Adrenal gland (tissue), 12 donors: ENCODE data around the gene UBR3. TPM values are rescaled to one million over a fixed set of nuclear protein-coding genes. Genes with fewer than 3 reads are reported as not detected.
"Not testable (repeated sequence)": the region's sequence is repeated elsewhere in the genome, so short reads cannot be mapped to it uniquely, and the experiment has no call there.

Experiments
- DNase-seq, 7 donors: peaks; one replicate each; pipeline ENCODE4 v3.0.0-alpha.2; 2019 to 2020
- H3K27ac ChIP-seq, 5 donors: fragments of 200-600 bp; sonication (generic) in 4 of 5; 1 replicate in 3 of 5; 2 replicates in 2 of 5; pipeline versions ENCODE4 v1.5.1 to v1.8.0; 2016 to 2020; ENCODE audit warnings: mild to moderate bottlenecking in 1 of 5
- H3K27me3 ChIP-seq: fragments of 200-600 bp; 2 replicates; pipeline ENCODE4 v1.8.0; 2021
- H3K36me3 ChIP-seq, 2 donors: fragments of 200-600 bp; replicated peaks in 1 of 2; 1 replicate in 1 of 2; 2 replicates in 1 of 2; pipeline versions ENCODE4 v1.5.1 to v1.8.0; 2018 to 2022
- H3K4me1 ChIP-seq, 2 donors: fragments of 200-600 bp; replicated peaks in 1 of 2; 1 replicate in 1 of 2; 2 replicates in 1 of 2; pipeline versions ENCODE4 v1.5.1 to v1.8.0; 2018 to 2021
- H3K4me3 ChIP-seq, 4 donors: fragments of 200-600 bp; sonication (generic) in 3 of 4; one replicate each; pipeline ENCODE4 v1.5.1; 2016 to 2018
- H3K9me3 ChIP-seq, 3 donors: fragments of 200-600 bp; sonication (generic) in 1 of 3; replicated peaks in 1 of 3; 1 replicate in 2 of 3; 2 replicates in 1 of 3; pipeline versions ENCODE4 v1.5.1 to v1.8.0; 2016 to 2021
- POLR2A ChIP-seq, 2 donors: fragments of 450-650 bp; IDR thresholded peaks; one replicate each; pipeline ENCODE4 v1.6.1; 2017; ENCODE audit warnings: antibody characterized with exemption in 2 of 2, mild to moderate bottlenecking in 2 of 2, moderate library complexity in 1 of 2
- WGBS, 4 donors: extraction: QIAGEN DNeasy Blood & Tissue Kit in 2 of 4; methylation state at CpG; one replicate each; pipeline versions ENCODE4 v1.1.5 to v1.1.7; 2013 to 2017; 5-methylcytosine and 5-hydroxymethylcytosine counted together
- intact Hi-C, 2 donors: fragments of 100-400 bp; cut with DNase I; formaldehyde crosslinking; loops; one replicate each; pipeline versions ENCODE4 v1.14.1 to v1.15.0; 2022 to 2023
- polyA plus RNA-seq, 3 donors: library from polyadenylated mRNA; stranded (reverse); fragments of 200-250 nt in 2 of 3; fragments of 350-450 nt in 1 of 3; fragmentation: Illumina TruSeq in 1 of 3; extraction: RNeasy Lipid Tissue Mini Kit (QIAGEN cat#74804) in 1 of 3; gene quantifications; one replicate each; pipeline ENCODE4 v1.2.3, GENCODE V29; 2013 to 2014
- total RNA-seq, 9 donors: library from RNA; depleted of rRNA in 4 of 9; stranded (reverse); fragments of >200 nt in 4 of 9; fragments of 120-200 nt in 1 of 9; fragmentation: NEBNext Ultra II Directional in 1 of 9; extraction: Animal tissue kit (Norgen Biotek cat#: 25700) in 1 of 9; gene quantifications; one replicate each; pipeline versions ENCODE4 v1.1.0 to v1.2.4, GENCODE V29; 2013 to 2023
- TF ChIP-seq, protein P1 (sequence below), 6 experiments: fragments of 450-650 bp in 4 of 6; fragments of 200-600 bp in 2 of 6; sonication (generic) in 1 of 6; IDR thresholded peaks; 1 replicate in 5 of 6; 2 replicates in 1 of 6; pipeline versions ENCODE4 v1.5.1 to v1.8.0; 2016 to 2021; ENCODE audit warnings: antibody characterized with exemption in 6 of 6, mild to moderate bottlenecking in 2 of 6, moderate library complexity in 1 of 6
- donor health status: healthy with polysubstance abuse.
- donor health status: Bipolar disorder and iron deficiency.
- donor health status: DM: yes; HTN: yes; CAD: no.
- donor health status: DM: no; HTN: no; CAD: no.
- donor health status: DM: no; HTN: no; CAD: no.
- donor health status: DM: yes; HTN: yes; CAD: no.

The UBR3 gene
- total and polyA plus RNA-seq, 12 donors = 25.5 to 85.7 (median 62.8) TPM

- intact Hi-C loops = no loop called here
- Histone ChIP-seq H3K9me3 (no peaks in the 10 kb centered on the region), H3K27me3 (no peaks in the 10 kb centered on the region), H3K4me1 (peaks cover 0 to 9% of the 10 kb centered on the region in 2 donors), H3K27ac (no peak overlapping the region), H3K36me3 (no peaks in the 10 kb centered on the region), H3K4me3 (no peak overlapping the region)
- DNase-seq = no peak
- TF ChIP-seq, protein P1, sequence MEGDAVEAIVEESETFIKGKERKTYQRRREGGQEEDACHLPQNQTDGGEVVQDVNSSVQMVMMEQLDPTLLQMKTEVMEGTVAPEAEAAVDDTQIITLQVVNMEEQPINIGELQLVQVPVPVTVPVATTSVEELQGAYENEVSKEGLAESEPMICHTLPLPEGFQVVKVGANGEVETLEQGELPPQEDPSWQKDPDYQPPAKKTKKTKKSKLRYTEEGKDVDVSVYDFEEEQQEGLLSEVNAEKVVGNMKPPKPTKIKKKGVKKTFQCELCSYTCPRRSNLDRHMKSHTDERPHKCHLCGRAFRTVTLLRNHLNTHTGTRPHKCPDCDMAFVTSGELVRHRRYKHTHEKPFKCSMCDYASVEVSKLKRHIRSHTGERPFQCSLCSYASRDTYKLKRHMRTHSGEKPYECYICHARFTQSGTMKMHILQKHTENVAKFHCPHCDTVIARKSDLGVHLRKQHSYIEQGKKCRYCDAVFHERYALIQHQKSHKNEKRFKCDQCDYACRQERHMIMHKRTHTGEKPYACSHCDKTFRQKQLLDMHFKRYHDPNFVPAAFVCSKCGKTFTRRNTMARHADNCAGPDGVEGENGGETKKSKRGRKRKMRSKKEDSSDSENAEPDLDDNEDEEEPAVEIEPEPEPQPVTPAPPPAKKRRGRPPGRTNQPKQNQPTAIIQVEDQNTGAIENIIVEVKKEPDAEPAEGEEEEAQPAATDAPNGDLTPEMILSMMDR (IDR thresholded peaks at IDR 0.05) = no peak
- no peak for TF ChIP-seq POLR2A (IDR thresholded peaks at IDR 0.05)
- 96 to 99% (median 98%) methylated on average over 4 of the region's 4 CpGs for WGBS, 4 donors
These were observed 32.2 kb downstream of the UBR3 start for GRCh38 chr2:169859423-169859822.

GRCh38 chr2:169860149-169860548, 32.9 kb downstream of the UBR3 start:
- peaks cover 0 to 9% of the 10 kb centered on the region in 2 donors for H3K4me1 ChIP-seq
- no peaks in the 10 kb centered on the region for H3K9me3 ChIP-seq
- 91 to 94% (median 92%) methylated on average over 4 of the region's 4 CpGs for WGBS, 4 donors
- no peak overlapping the region for H3K27ac ChIP-seq
- no peaks in the 10 kb centered on the region for H3K27me3 ChIP-seq
- DNase-seq = no peak
- H3K4me3 ChIP-seq = no peak overlapping the region
- H3K36me3 ChIP-seq = no peaks in the 10 kb centered on the region
- intact Hi-C loops = no loop called here
- TF ChIP-seq POLR2A (IDR thresholded peaks at IDR 0.05) = no peak
- TF ChIP-seq, protein P1 (IDR thresholded peaks at IDR 0.05) = no peak

- Histone ChIP-seq H3K9me3 (no peaks in the 10 kb centered on the region), H3K4me3 (no peak overlapping the region), H3K27me3 (no peaks in the 10 kb centered on the region), H3K27ac (no peak overlapping the region), H3K36me3 (no peaks in the 10 kb centered on the region), H3K4me1 (peaks cover 0 to 9% of the 10 kb centered on the region in 2 donors)
- intact Hi-C loops = no loop called here
- 86 to 87% (median 86%) methylated on average over 2 of the region's 2 CpGs for WGBS, 4 donors
- no peak for TF ChIP-seq POLR2A (IDR thresholded peaks at IDR 0.05)
- TF ChIP-seq, protein P1 (IDR thresholded peaks at IDR 0.05) = no peak
- no peak for DNase-seq
These were observed 35.6 kb downstream of the UBR3 start for GRCh38 chr2:169862816-169863215.

DNA sequence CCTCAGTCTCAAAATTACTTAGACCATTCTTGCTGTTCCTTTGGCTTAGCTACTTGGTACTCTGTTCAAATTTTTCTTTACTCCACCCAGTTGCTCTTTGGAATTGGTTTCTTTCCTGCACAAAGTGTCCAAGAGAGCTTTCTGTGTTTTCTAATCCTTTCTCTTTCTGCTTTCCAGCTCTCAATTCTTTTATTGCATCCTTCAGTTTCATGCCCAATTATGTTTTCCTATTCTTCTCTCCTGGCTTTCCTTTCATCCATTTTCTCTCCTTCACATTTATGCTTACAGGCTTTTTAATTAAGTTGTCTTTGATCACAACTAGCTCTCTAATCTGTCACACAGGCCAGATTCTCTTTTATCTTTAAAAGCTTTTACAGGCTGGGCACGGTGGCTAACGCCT, 38.2 kb downstream of the UBR3 start:
- H3K27me3 ChIP-seq = no peaks in the 10 kb centered on the region
- no peak overlapping the region for H3K4me3 ChIP-seq
- WGBS, 4 donors = 77 to 91% (median 89%) methylated on average over 2 of the region's 2 CpGs
- TF ChIP-seq, protein P1 (IDR thresholded peaks at IDR 0.05) = no peak
- TF ChIP-seq POLR2A (IDR thresholded peaks at IDR 0.05) = no peak
- H3K9me3 ChIP-seq = no peaks in the 10 kb centered on the region
- no peaks in the 10 kb centered on the region for H3K36me3 ChIP-seq
- H3K27ac ChIP-seq = no peak overlapping the region
- peaks cover 0 to 12% of the 10 kb centered on the region in 2 donors for H3K4me1 ChIP-seq
- DNase-seq = no peak
- intact Hi-C loops = no loop called here

DNA sequence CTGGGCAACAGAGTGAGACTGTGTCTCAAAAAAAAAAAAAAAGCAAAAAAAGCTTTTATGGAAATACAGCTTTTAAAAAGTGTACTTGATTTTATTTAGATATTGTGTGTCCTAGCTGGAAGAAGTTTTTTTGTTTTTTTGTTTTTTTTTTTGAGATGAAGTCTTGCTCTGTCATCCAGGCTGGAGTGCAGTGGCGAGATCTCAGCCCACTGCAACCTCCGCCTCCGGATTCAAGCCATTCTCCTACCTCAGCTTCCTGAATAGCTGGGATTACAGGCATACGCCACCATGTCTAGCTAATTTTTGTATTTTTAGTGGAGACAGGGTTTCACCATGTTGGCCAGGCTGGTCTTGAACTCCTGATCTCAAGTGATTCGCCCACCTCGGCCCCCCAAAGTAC, 39.0 kb downstream of the UBR3 start:
- DNase-seq, H3K27me3 ChIP-seq, H3K9me3 ChIP-seq, H3K36me3 ChIP-seq, H3K4me3 ChIP-seq, H3K27ac ChIP-seq, intact Hi-C loops: not testable (repeated sequence)
- peaks cover 0 to 19% of the 10 kb centered on the region in 2 donors for H3K4me1 ChIP-seq
- WGBS, 4 donors = 94 to 99% (median 96%) methylated on average over 6 of the region's 6 CpGs
